DND-41 (cell line): ENCODE results near the gene PEAK1.
"Not testable (repeated sequence)": the region's sequence is repeated elsewhere in the genome, so short reads cannot be mapped to it uniquely, and the experiment has no call there.

Source experiments
- CTCF ChIP-seq: IDR thresholded peaks from 2 replicates; pipeline ENCODE4 v1.5.1; 2012; ENCODE audit warnings: borderline replicate concordance, low read length, moderate library complexity, mild to moderate bottlenecking; ENCODE audit not compliant: poor library complexity, severe bottlenecking; ENCODE audit errors: extremely low read depth
- EZH2 ChIP-seq: IDR thresholded peaks from 3 replicates; pipeline ENCODE4 v1.6.1; 2012; ENCODE audit warnings: borderline replicate concordance, low read depth, mild to moderate bottlenecking, moderate library complexity, low read length, inconsistent platforms; ENCODE audit not compliant: severe bottlenecking

- TF ChIP-seq CTCF, EZH2: not testable (repeated sequence)
Observed at GRCh38 chr15:77156000-77156399, 263.9 kb downstream of the PEAK1 start.
